Measurements from ENCODE around the gene NFKBIB. TPM values are rescaled to one million over a fixed set of nuclear protein-coding genes. Genes with fewer than 3 reads are reported as not detected.
A peak's percentile ranks its signal among the peaks of the same experiment; 100 is the strongest.

NFKBIB gene
- total and polyA plus RNA-seq, 2 of the 13 experiments (the other 11 are each of a cell fraction or from before 2014, with no cell fraction given): 8.6 to 14.9 TPM

DNA sequence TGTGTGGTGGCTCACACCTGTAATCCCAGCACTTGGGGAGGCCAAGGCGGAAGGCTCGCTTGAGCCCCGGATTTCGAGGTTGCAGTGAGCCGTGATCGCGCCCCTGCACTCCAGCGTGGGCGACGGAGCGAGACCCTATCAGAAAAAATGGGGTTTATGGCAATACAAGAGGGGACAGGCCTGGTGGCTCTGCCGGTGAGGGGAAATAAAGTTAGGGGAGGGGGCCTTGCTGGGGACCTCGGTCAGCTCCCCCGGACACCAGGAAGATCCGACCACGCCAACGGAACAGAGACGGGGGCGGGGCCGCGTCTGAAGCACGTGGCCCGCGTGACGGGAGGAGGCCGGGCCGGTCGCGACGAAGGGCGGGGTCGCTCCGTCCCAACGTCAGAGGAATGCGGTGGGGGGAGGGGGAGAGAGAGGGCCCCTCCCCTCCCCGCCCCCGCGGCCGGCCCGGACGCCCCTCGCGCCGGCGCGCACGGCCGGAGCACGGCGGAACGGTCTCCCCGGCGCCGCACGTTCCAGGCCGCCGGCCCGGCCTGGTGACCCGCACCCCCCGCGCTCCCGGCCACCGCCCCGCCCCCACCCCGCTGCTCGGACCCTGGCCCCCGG is 48.0 kb upstream of the NFKBIB start (continued):
- TF ChIP-seq, protein P1, sequence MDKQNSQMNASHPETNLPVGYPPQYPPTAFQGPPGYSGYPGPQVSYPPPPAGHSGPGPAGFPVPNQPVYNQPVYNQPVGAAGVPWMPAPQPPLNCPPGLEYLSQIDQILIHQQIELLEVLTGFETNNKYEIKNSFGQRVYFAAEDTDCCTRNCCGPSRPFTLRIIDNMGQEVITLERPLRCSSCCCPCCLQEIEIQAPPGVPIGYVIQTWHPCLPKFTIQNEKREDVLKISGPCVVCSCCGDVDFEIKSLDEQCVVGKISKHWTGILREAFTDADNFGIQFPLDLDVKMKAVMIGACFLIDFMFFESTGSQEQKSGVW (CRISPR knock-in tag; IDR thresholded peaks at IDR 0.05; ENCODE audit: borderline replicate concordance): no peak
- TF ChIP-seq SOX13 (IDR thresholded peaks at IDR 0.05) (no peak), SOX13 (CRISPR knock-in tag; conservative IDR thresholded peaks at IDR 0.05 in 1 of 2, IDR thresholded peaks at IDR 0.05 in 1 of 2) (peak in 1 of 2 experiments; percentile 26; a peak in 1 of 4 replicates), NKX3-1 (CRISPR knock-in tag; IDR thresholded peaks at IDR 0.05) (no peak), CENPX (CRISPR knock-in tag; IDR thresholded peaks at IDR 0.05) (no peak), ZKSCAN5 (CRISPR knock-in tag; IDR thresholded peaks at IDR 0.05) (no peak), ZNF788 (CRISPR knock-in tag; IDR thresholded peaks at IDR 0.05; ENCODE audit: borderline replicate concordance) (peak; percentile 75; the same call in 1 of the 2 replicates), SRSF1 (optimal IDR thresholded peaks at IDR 0.05; ENCODE audit: low read depth, low read length) (no peak), AKAP8 (CRISPR knock-in tag; IDR thresholded peaks at IDR 0.05) (no peak), FOXM1 (CRISPR knock-in tag; IDR thresholded peaks at IDR 0.05) (no peak)
- TF ChIP-seq, protein P2, sequence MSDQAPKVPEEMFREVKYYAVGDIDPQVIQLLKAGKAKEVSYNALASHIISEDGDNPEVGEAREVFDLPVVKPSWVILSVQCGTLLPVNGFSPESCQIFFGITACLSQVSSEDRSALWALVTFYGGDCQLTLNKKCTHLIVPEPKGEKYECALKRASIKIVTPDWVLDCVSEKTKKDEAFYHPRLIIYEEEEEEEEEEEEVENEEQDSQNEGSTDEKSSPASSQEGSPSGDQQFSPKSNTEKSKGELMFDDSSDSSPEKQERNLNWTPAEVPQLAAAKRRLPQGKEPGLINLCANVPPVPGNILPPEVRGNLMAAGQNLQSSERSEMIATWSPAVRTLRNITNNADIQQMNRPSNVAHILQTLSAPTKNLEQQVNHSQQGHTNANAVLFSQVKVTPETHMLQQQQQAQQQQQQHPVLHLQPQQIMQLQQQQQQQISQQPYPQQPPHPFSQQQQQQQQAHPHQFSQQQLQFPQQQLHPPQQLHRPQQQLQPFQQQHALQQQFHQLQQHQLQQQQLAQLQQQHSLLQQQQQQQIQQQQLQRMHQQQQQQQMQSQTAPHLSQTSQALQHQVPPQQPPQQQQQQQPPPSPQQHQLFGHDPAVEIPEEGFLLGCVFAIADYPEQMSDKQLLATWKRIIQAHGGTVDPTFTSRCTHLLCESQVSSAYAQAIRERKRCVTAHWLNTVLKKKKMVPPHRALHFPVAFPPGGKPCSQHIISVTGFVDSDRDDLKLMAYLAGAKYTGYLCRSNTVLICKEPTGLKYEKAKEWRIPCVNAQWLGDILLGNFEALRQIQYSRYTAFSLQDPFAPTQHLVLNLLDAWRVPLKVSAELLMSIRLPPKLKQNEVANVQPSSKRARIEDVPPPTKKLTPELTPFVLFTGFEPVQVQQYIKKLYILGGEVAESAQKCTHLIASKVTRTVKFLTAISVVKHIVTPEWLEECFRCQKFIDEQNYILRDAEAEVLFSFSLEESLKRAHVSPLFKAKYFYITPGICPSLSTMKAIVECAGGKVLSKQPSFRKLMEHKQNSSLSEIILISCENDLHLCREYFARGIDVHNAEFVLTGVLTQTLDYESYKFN (CRISPR knock-in tag; conservative IDR thresholded peaks at IDR 0.05): peak; percentile 44
- TF ChIP-seq, protein P3, sequence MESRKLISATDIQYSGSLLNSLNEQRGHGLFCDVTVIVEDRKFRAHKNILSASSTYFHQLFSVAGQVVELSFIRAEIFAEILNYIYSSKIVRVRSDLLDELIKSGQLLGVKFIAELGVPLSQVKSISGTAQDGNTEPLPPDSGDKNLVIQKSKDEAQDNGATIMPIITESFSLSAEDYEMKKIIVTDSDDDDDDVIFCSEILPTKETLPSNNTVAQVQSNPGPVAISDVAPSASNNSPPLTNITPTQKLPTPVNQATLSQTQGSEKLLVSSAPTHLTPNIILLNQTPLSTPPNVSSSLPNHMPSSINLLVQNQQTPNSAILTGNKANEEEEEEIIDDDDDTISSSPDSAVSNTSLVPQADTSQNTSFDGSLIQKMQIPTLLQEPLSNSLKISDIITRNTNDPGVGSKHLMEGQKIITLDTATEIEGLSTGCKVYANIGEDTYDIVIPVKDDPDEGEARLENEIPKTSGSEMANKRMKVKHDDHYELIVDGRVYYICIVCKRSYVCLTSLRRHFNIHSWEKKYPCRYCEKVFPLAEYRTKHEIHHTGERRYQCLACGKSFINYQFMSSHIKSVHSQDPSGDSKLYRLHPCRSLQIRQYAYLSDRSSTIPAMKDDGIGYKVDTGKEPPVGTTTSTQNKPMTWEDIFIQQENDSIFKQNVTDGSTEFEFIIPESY (CRISPR knock-in tag; IDR thresholded peaks at IDR 0.05): no peak
- TF ChIP-seq, protein P4, sequence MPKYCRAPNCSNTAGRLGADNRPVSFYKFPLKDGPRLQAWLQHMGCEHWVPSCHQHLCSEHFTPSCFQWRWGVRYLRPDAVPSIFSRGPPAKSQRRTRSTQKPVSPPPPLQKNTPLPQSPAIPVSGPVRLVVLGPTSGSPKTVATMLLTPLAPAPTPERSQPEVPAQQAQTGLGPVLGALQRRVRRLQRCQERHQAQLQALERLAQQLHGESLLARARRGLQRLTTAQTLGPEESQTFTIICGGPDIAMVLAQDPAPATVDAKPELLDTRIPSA (CRISPR knock-in tag; IDR thresholded peaks at IDR 0.05; ENCODE audit: borderline replicate concordance): no peak
- TF ChIP-seq, protein P5, sequence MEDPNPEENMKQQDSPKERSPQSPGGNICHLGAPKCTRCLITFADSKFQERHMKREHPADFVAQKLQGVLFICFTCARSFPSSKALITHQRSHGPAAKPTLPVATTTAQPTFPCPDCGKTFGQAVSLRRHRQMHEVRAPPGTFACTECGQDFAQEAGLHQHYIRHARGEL (CRISPR knock-in tag; IDR thresholded peaks at IDR 0.05): no peak
- TF ChIP-seq, protein P6, sequence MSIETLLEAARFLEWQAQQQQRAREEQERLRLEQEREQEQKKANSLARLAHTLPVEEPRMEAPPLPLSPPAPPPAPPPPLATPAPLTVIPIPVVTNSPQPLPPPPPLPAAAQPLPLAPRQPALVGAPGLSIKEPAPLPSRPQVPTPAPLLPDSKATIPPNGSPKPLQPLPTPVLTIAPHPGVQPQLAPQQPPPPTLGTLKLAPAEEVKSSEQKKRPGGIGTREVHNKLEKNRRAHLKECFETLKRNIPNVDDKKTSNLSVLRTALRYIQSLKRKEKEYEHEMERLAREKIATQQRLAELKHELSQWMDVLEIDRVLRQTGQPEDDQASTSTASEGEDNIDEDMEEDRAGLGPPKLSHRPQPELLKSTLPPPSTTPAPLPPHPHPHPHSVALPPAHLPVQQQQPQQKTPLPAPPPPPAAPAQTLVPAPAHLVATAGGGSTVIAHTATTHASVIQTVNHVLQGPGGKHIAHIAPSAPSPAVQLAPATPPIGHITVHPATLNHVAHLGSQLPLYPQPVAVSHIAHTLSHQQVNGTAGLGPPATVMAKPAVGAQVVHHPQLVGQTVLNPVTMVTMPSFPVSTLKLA (IDR thresholded peaks at IDR 0.05): peak; percentile 89
- TF ChIP-seq, protein P7, sequence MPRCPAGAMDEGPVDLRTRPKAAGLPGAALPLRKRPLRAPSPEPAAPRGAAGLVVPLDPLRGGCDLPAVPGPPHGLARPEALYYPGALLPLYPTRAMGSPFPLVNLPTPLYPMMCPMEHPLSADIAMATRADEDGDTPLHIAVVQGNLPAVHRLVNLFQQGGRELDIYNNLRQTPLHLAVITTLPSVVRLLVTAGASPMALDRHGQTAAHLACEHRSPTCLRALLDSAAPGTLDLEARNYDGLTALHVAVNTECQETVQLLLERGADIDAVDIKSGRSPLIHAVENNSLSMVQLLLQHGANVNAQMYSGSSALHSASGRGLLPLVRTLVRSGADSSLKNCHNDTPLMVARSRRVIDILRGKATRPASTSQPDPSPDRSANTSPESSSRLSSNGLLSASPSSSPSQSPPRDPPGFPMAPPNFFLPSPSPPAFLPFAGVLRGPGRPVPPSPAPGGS (CRISPR knock-in tag; IDR thresholded peaks at IDR 0.05): no peak
- TF ChIP-seq, protein P8, sequence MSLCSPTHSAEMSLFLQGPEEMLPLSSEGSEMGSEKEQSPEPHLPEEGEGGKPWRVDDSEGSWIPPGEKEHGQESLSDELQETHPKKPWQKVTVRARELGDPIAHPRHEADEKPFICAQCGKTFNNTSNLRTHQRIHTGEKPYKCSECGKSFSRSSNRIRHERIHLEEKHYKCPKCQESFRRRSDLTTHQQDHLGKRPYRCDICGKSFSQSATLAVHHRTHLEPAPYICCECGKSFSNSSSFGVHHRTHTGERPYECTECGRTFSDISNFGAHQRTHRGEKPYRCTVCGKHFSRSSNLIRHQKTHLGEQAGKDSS (CRISPR knock-in tag; IDR thresholded peaks at IDR 0.05; ENCODE audit: borderline replicate concordance, low read depth): no peak; the same call in 1 of the 2 replicates
